ENCODE measurements around the gene TPD52L1. TPM values are rescaled to one million over a fixed set of nuclear protein-coding genes. Genes with fewer than 3 reads are reported as not detected.
A peak's percentile ranks its signal among the peaks of the same experiment; 100 is the strongest.

The TPD52L1 gene, protein sequence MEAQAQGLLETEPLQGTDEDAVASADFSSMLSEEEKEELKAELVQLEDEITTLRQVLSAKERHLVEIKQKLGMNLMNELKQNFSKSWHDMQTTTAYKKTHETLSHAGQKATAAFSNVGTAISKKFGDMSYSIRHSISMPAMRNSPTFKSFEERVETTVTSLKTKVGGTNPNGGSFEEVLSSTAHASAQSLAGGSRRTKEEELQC
- total RNA-seq (not detected in 2 replicates), polyA plus RNA-seq (not detected in 2 replicates), polyA minus RNA-seq (0.50 and 0.86 TPM in 2 replicates)
- total RNA-seq (2013) = 1.1 TPM

DNA sequence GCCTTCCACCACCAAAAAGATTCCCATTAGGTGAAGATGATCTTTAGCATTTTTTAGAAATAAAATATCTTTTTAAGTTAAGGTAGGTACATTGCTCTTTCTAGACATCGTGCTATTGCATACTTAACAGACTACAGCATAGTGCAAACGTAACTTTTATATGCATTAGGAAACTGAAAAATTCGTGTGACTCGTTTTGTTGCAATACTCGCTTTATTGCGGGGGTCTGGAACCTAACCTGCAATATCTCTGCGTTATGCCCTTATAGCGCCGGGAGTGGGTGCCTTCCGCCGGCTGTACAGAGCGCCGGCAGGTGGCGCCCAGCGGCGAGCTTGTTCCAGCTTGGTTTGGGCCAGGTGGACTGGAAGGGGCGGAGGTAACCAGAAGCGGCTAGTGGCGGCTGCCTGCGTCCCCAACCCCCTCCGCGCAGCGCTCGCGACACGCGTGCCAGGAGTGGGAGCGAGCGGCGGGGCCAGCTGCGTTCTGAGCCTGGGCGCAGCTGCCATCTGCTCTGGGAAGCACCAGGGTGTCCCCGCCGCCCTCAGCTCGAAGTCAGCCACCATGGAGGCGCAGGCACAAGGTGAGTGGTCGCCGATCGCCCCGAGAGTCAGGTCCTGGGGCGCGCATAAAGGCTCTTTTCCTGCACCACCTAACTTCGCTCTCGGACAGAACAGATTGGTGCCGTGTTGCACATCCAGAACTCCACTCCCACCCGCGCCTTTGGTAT lies at the start of gene TPD52L1:
TSS of gene TPD52L1 (plus strand) at position 383 of the 727 bp plus-strand sequence. CDS start at position 562, 179 bp downstream.
- intact Hi-C loops (cut with micrococcal nuclease) = no loop called here
- no peaks in the 10 kb centered on the region for H3K36me3 ChIP-seq (replicated peaks in 1 of 2; ENCODE audit: control extremely low read depth in 1 of 2, control insufficient read depth in 1 of 2, extremely low read depth in 1 of 2, insufficient read depth in 2 of 2, low read length in 1 of 2)
- peak within 1 kb of the TSS; percentile 27 to 55 (median 37) for H3K4me3 ChIP-seq (ENCODE audit: control extremely low read depth in 1 of 5, extremely low read depth in 1 of 5, insufficient read depth in 1 of 5, low read depth in 2 of 5, low read length in 4 of 5)
- Mint-ChIP-seq H3K27me3 (peaks cover 42% of the 10 kb centered on the region), H3K4me1 (peaks cover 15% of the 10 kb centered on the region), H3K9me3 (ENCODE audit: insufficient read depth) (no peaks in the 10 kb centered on the region), H3K4me3 (peak within 1 kb of the TSS; percentile 75), H3K27ac (no peak within 1 kb of the TSS)
- peaks cover 0 to 25% (median 9%) of the 10 kb centered on the region in 4 experiments for H3K27me3 ChIP-seq (replicated peaks in 1 of 4; ENCODE audit: control extremely low read depth in 1 of 4, control insufficient read depth in 3 of 4, insufficient read depth in 4 of 4, low read length in 3 of 4)
- H3K9me3 ChIP-seq (ENCODE audit: control extremely low read depth in 1 of 3, control insufficient read depth in 2 of 3, insufficient read depth in 1 of 3, low read length in 2 of 3) = peaks cover 0 to 5% (median 0%) of the 10 kb centered on the region in 3 donors
- DNase-seq (peak; percentile 53), ATAC-seq (ENCODE audit: low read depth) (no peak)
- TF ChIP-seq EZH2 (IDR thresholded peaks at IDR 0.05; ENCODE audit: borderline replicate concordance, insufficient read depth, low read depth, low read length, poor library complexity, severe bottlenecking) = no peak
- TF ChIP-seq, protein P1, sequence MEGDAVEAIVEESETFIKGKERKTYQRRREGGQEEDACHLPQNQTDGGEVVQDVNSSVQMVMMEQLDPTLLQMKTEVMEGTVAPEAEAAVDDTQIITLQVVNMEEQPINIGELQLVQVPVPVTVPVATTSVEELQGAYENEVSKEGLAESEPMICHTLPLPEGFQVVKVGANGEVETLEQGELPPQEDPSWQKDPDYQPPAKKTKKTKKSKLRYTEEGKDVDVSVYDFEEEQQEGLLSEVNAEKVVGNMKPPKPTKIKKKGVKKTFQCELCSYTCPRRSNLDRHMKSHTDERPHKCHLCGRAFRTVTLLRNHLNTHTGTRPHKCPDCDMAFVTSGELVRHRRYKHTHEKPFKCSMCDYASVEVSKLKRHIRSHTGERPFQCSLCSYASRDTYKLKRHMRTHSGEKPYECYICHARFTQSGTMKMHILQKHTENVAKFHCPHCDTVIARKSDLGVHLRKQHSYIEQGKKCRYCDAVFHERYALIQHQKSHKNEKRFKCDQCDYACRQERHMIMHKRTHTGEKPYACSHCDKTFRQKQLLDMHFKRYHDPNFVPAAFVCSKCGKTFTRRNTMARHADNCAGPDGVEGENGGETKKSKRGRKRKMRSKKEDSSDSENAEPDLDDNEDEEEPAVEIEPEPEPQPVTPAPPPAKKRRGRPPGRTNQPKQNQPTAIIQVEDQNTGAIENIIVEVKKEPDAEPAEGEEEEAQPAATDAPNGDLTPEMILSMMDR (IDR thresholded peaks at IDR 0.05) = peak; percentile 60
- H2AFZ ChIP-seq (ENCODE audit: insufficient read depth, low read depth, low read length, poor library complexity, severe bottlenecking) = peak within 1 kb of the TSS; percentile 65
- H3K4me1 ChIP-seq (ENCODE audit: control insufficient read depth in 2 of 2, insufficient read depth in 2 of 2, low read length in 2 of 2) = peaks cover 13 to 15% of the 10 kb centered on the region in 2 donors
- no peaks in the 10 kb centered on the region for H4K20me1 ChIP-seq (ENCODE audit: control insufficient read depth, insufficient read depth, low read length, poor library complexity, severe bottlenecking)
- 1% methylated on average over 41 of the region's 47 CpGs for WGBS (ENCODE audit: insufficient coverage)
- POLR2A ChIA-PET = no interaction called here
- peak within 1 kb of the TSS; percentile 76 for H3K4me2 ChIP-seq (replicated peaks; ENCODE audit: low read depth, low read length, poor library complexity, severe bottlenecking)
- no peak within 1 kb of the TSS for H3K27ac ChIP-seq (ENCODE audit: low read length in 2 of 2)
- no peaks in the 10 kb centered on the region for H3K79me2 ChIP-seq (ENCODE audit: control insufficient read depth, insufficient read depth, low read length)
- CTCF ChIA-PET = interaction anchor here (0.6 to 1.6 kb wide), 4 partner anchors 8 to 599 kb away, joined by 3 to 4 read pairs (median 4); no protein-coding TSS in a partner anchor
- H3K9ac ChIP-seq (ENCODE audit: low read length) = peak within 1 kb of the TSS; percentile 45

DNA sequence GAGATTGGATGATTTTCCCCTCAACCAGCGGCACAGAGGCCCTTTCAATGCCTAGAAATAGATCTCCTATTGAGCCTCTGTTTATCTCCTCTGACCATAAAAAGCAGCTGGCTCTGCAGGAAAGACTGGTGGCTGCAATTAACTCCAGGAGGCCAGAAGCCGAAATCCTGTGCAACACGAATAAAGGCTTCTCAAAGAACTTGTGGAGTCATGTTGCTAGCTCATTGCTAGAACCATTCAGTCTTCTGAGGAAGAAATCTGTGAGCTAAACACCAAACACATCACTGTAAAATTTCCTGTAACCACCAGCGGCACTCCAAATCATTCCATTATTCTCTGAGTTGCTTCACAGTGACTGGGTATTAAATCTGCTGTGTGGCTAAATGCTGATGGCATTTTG lies 49.1 kb upstream of the TPD52L1 start:
- H3K9me3 Mint-ChIP-seq (ENCODE audit: insufficient read depth) = no peaks in the 10 kb centered on the region
- Histone ChIP-seq H3K79me2 (ENCODE audit: control insufficient read depth, insufficient read depth, low read length) (no peaks in the 10 kb centered on the region), H3K36me3 (replicated peaks in 1 of 2; ENCODE audit: control extremely low read depth in 1 of 2, control insufficient read depth in 1 of 2, extremely low read depth in 1 of 2, insufficient read depth in 2 of 2, low read length in 1 of 2) (no peaks in the 10 kb centered on the region), H4K20me1 (ENCODE audit: control insufficient read depth, insufficient read depth, low read length, poor library complexity, severe bottlenecking) (no peaks in the 10 kb centered on the region), H2AFZ (ENCODE audit: insufficient read depth, low read depth, low read length, poor library complexity, severe bottlenecking) (no peak overlapping the region), H3K27ac (ENCODE audit: low read length in 2 of 2) (no peak overlapping the region), H3K4me3 (ENCODE audit: control extremely low read depth in 1 of 5, extremely low read depth in 1 of 5, insufficient read depth in 1 of 5, low read depth in 2 of 5, low read length in 4 of 5) (no peak overlapping the region), H3K4me1 (ENCODE audit: control insufficient read depth in 2 of 2, insufficient read depth in 2 of 2, low read length in 2 of 2) (no peaks in the 10 kb centered on the region), H3K9ac (ENCODE audit: low read length) (no peak overlapping the region), H3K27me3 (replicated peaks in 1 of 4; ENCODE audit: control extremely low read depth in 1 of 4, control insufficient read depth in 3 of 4, insufficient read depth in 4 of 4, low read length in 3 of 4) (no peaks in the 10 kb centered on the region), H3K9me3 (ENCODE audit: control extremely low read depth in 1 of 3, control insufficient read depth in 2 of 3, insufficient read depth in 1 of 3, low read length in 2 of 3) (no peaks in the 10 kb centered on the region), H3K4me2 (replicated peaks; ENCODE audit: low read depth, low read length, poor library complexity, severe bottlenecking) (no peak overlapping the region)
- H3K27ac Mint-ChIP-seq = no peak overlapping the region
- TF ChIP-seq, protein P1 (IDR thresholded peaks at IDR 0.05) = no peak
- no peak for TF ChIP-seq EZH2 (IDR thresholded peaks at IDR 0.05; ENCODE audit: borderline replicate concordance, insufficient read depth, low read depth, low read length, poor library complexity, severe bottlenecking)
- H3K4me1 Mint-ChIP-seq = peaks cover 8% of the 10 kb centered on the region
- DNase-seq (no peak), ATAC-seq (ENCODE audit: low read depth) (no peak)
- ChIA-PET POLR2A (no interaction called here), CTCF (no interaction called here)
- H3K27me3 Mint-ChIP-seq = peaks cover 9% of the 10 kb centered on the region
- intact Hi-C loops (cut with micrococcal nuclease) = no loop called here
- 60% methylated on average over 3 of the region's 4 CpGs for WGBS (ENCODE audit: insufficient coverage)
- H3K4me3 Mint-ChIP-seq = no peak overlapping the region
